Hippocampal formation (tissue), 2 donors: ENCODE measurements around the gene HPSE2.
A peak's percentile ranks its signal among the peaks of the same experiment; 100 is the strongest.
"Not testable (repeated sequence)": the region's sequence is repeated elsewhere in the genome, so short reads cannot be mapped to it uniquely, and the experiment has no call there.

Experiments
- DNase-seq, 2 donors: peaks; one replicate each; lab custom pipeline; 2025; lab: John Stamatoyannopoulos, UW

HPSE2 gene

GRCh38 chr10:99161165-99161564 lies 74.5 kb downstream of the HPSE2 start:
- DNase-seq = no peak

- DNase-seq = no peak
Observed at GRCh38 chr10:99143651-99144050, 92.0 kb downstream of the HPSE2 start.

- no peak for DNase-seq
Observed at GRCh38 chr10:99143011-99143410, 92.6 kb downstream of the HPSE2 start.

GRCh38 chr10:99132897-99133296 lies 102.8 kb downstream of the HPSE2 start:
- DNase-seq = not testable (repeated sequence)

- no peak for DNase-seq
Observed at GRCh38 chr10:99125879-99126278, 109.8 kb downstream of the HPSE2 start.

GRCh38 chr10:99124376-99124775 lies 111.3 kb downstream of the HPSE2 start:
- DNase-seq = no peak

GRCh38 chr10:99123851-99124250 lies 111.8 kb downstream of the HPSE2 start:
- no peak for DNase-seq

- no peak for DNase-seq
Observed at GRCh38 chr10:99123336-99123735, 112.3 kb downstream of the HPSE2 start.

GRCh38 chr10:99119258-99119748 lies 116.3 kb downstream of the HPSE2 start:
- no peak for DNase-seq

- DNase-seq = no peak
Observed at GRCh38 chr10:99115703-99116102, 119.9 kb downstream of the HPSE2 start.

GRCh38 chr10:99085358-99085757 lies 150.3 kb downstream of the HPSE2 start:
- DNase-seq = no peak

- DNase-seq = peak in 1 of 2 donors; percentile 62
Observed at GRCh38 chr10:99084161-99084560, 151.5 kb downstream of the HPSE2 start.

- no peak for DNase-seq
Observed at GRCh38 chr10:99080275-99080945, 155.2 kb downstream of the HPSE2 start.

- DNase-seq = no peak
Observed at GRCh38 chr10:99062591-99062990, 173.1 kb downstream of the HPSE2 start.

- no peak for DNase-seq
Observed at GRCh38 chr10:99058762-99059161, 176.9 kb downstream of the HPSE2 start.

- DNase-seq = no peak
Observed at GRCh38 chr10:99057936-99058690, 177.5 kb downstream of the HPSE2 start.

- no peak for DNase-seq
Observed at GRCh38 chr10:99045671-99046070, 190.0 kb downstream of the HPSE2 start.

- no peak for DNase-seq
Observed at GRCh38 chr10:99042051-99042771, 193.4 kb downstream of the HPSE2 start.

GRCh38 chr10:99041468-99041867 lies 194.2 kb downstream of the HPSE2 start:
- DNase-seq = no peak

GRCh38 chr10:99013885-99014284 lies 221.8 kb downstream of the HPSE2 start:
- no peak for DNase-seq

- DNase-seq = no peak
Observed at GRCh38 chr10:99010286-99010685, 225.4 kb downstream of the HPSE2 start.

GRCh38 chr10:99008054-99008453 lies 227.6 kb downstream of the HPSE2 start:
- DNase-seq = no peak

GRCh38 chr10:99007457-99007856 lies 228.2 kb downstream of the HPSE2 start:
- no peak for DNase-seq
